ENCODE measurements around the gene NDUFAF3.

The NDUFAF3 gene

DNA sequence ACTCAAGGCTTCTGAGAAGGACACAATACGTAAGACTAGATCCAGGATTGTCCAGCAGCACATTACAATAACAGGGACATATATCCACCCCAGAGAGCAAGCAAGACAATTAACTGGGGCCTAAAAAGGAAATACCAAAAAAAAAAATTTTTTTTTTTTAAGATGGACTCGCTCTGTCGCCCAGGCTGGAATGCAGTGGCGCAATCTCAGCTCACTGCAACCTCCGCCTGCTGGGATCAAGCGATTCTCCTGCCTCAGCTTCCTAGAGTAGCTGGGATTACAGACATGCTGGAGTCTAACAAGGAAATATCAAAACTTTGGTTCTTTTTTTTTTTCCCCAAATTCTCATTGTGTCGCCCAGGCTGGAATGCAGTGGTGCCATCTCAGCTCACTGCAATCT lies 36.1 kb downstream of the NDUFAF3 start:
- FAIRE-seq (no peak), DNase-seq (ENCODE audit: insufficient read length, low spot score) (no peak)
- TF ChIP-seq, protein P1, sequence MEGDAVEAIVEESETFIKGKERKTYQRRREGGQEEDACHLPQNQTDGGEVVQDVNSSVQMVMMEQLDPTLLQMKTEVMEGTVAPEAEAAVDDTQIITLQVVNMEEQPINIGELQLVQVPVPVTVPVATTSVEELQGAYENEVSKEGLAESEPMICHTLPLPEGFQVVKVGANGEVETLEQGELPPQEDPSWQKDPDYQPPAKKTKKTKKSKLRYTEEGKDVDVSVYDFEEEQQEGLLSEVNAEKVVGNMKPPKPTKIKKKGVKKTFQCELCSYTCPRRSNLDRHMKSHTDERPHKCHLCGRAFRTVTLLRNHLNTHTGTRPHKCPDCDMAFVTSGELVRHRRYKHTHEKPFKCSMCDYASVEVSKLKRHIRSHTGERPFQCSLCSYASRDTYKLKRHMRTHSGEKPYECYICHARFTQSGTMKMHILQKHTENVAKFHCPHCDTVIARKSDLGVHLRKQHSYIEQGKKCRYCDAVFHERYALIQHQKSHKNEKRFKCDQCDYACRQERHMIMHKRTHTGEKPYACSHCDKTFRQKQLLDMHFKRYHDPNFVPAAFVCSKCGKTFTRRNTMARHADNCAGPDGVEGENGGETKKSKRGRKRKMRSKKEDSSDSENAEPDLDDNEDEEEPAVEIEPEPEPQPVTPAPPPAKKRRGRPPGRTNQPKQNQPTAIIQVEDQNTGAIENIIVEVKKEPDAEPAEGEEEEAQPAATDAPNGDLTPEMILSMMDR (IDR thresholded peaks at IDR 0.05; ENCODE audit: insufficient read depth, missing control alignments): no peak

Measured in D721Med (cell line).